HepG2 (cell line): ENCODE measurements around the gene COQ9. TPM values are rescaled to one million over a fixed set of nuclear protein-coding genes. Genes with fewer than 3 reads are reported as not detected.

Experiments
- ATAC-seq: fragments of 200-7000 bp; cut with Tn5 transposase; 3 replicates; pipeline ENCODE4 v1.9.1; 2020; ENCODE audit warnings: mild to moderate bottlenecking, moderate library complexity
- BruUV-seq: library from RNA; stranded (reverse); fragments of 400-500 nt; replicated peaks from 2 replicates; lab custom pipeline; 2021; lab: Mats Ljungman, UMichigan
- CTCF ChIA-PET: fragments of 300-600 bp; formaldehyde crosslinking; extraction: SDS; loops from one replicate; lab custom pipeline; 2021; ENCODE audit warnings: low total read pairs, inconsistent platforms, low intra/inter-chr PET ratio; lab: Yijun Ruan, JAX
- POLR2A ChIA-PET: fragments of 350-600 bp; sonication (Branson Sonifier 250); formaldehyde crosslinking; loops from one replicate; lab custom pipeline; 2020; ENCODE audit warnings: antibody characterized with exemption, inconsistent platforms; lab: Yijun Ruan, JAX
- DNase-seq: peaks from one replicate; pipeline ENCODE4 v3.0.0-alpha.2; 2015; ENCODE audit warnings: low spot score
- FAIRE-seq: peaks from 3 replicates; lab custom pipeline; 2011; peaks lifted over from hg19 to GRCh38; lab: Jason Lieb, UNC
- H2AFZ ChIP-seq: one replicate; pipeline ENCODE4 v1.6.1; 2011; ENCODE audit warnings: low read length, inconsistent platforms
- H3K27ac ChIP-seq: fragments of 300-600 bp; 3 replicates; pipeline ENCODE4 v1.8.0; 2011; ENCODE audit warnings: mixed run types, mild to moderate bottlenecking, mixed read lengths, low read length, inconsistent platforms; ENCODE audit not compliant: insufficient read depth; ENCODE audit errors: extremely low read length
- H3K27me3 ChIP-seq, 2 experiments: fragments of 200-600 bp in 1 of 2; 2 replicates in 1 of 2; 3 replicates in 1 of 2; pipeline versions ENCODE4 v1.6.0 to v1.8.0; 2011; ENCODE audit warnings: low read length in 2 of 2, mild to moderate bottlenecking in 2 of 2, moderate library complexity in 2 of 2, inconsistent platforms in 1 of 2; ENCODE audit not compliant: insufficient read depth in 2 of 2, control insufficient read depth in 1 of 2
- H3K36me3 ChIP-seq, 2 experiments: fragments of 200-600 bp in 1 of 2; replicated peaks in 1 of 2; 2 replicates in 1 of 2; 3 replicates in 1 of 2; pipeline versions ENCODE4 v1.5.1 to v1.8.0; 2011; ENCODE audit warnings: low read length in 2 of 2, inconsistent platforms in 1 of 2; ENCODE audit not compliant: insufficient read depth in 2 of 2, control insufficient read depth in 1 of 2
- H3K4me1 ChIP-seq: 2 replicates; pipeline ENCODE4 v1.5.1; 2012; ENCODE audit warnings: low read length, inconsistent platforms; ENCODE audit not compliant: insufficient read depth
- H3K4me2 ChIP-seq: 2 replicates; pipeline ENCODE4 v1.6.0; 2011; ENCODE audit warnings: low read depth, low read length, inconsistent platforms
- H3K4me3 ChIP-seq, 3 experiments: fragments of 200-600 bp in 1 of 3; sonication (generic), shearing (Covaris generic) in 1 of 3; replicated peaks in 1 of 3; 2 replicates each; pipeline ENCODE4 v1.5.1; 2011 to 2016; ENCODE audit warnings: low read length in 3 of 3, inconsistent platforms in 2 of 3, low read depth in 2 of 3, mild to moderate bottlenecking in 2 of 3, control low read depth in 1 of 3, mixed read lengths in 1 of 3; ENCODE audit not compliant: insufficient read depth in 1 of 3
- H3K79me2 ChIP-seq: one replicate; pipeline ENCODE4 v1.6.1; 2011; ENCODE audit warnings: low read length, inconsistent platforms; ENCODE audit not compliant: insufficient read depth
- H3K9ac ChIP-seq: 2 replicates; pipeline ENCODE4 v1.6.0; 2011; ENCODE audit warnings: mild to moderate bottlenecking, low read depth, low read length, inconsistent platforms; ENCODE audit not compliant: insufficient read depth
- H3K9me3 ChIP-seq: 2 replicates; pipeline ENCODE4 v1.5.1; 2012; ENCODE audit warnings: mild to moderate bottlenecking, low read length
- H4K20me1 ChIP-seq: 2 replicates; pipeline ENCODE4 v1.6.0; 2011; ENCODE audit warnings: inconsistent platforms, mild to moderate bottlenecking, low read length, moderate library complexity; ENCODE audit not compliant: insufficient read depth
- HNRNPUL1 ChIP-seq: fragments of 200-400 bp; formaldehyde crosslinking; IDR thresholded peaks from 2 replicates; pipeline ENCODE4 v1.6.1; 2017; ENCODE audit warnings: low read depth, mild to moderate bottlenecking, low read length, moderate library complexity
- KDM5A ChIP-seq: fragments of 200-600 bp; sonication (generic); IDR thresholded peaks from 2 replicates; pipeline ENCODE4 v1.7.0; 2018; ENCODE audit warnings: antibody characterized with exemption, mild to moderate bottlenecking, low read length, borderline replicate concordance
- POGK ChIP-seq: sonication (generic); formaldehyde crosslinking; conservative IDR thresholded peaks from 2 replicates; pipeline ENCODE4 v1.8.0; 2022; ENCODE audit warnings: mild to moderate bottlenecking, moderate library complexity, missing genetic modification reagents
- POLR2A ChIP-seq, 2 experiments: IDR thresholded peaks; 2 replicates each; pipeline ENCODE4 v1.6.1; 2011; ENCODE audit warnings: low read depth in 2 of 2, low read length in 2 of 2, mild to moderate bottlenecking in 1 of 2, moderate library complexity in 1 of 2; ENCODE audit not compliant: insufficient read depth in 1 of 2
- POLR2AphosphoS2 ChIP-seq: IDR thresholded peaks from 2 replicates; pipeline ENCODE4 v1.6.1; 2011; ENCODE audit warnings: low read depth, low read length, improper control_type of control experiment
- SALL2 ChIP-seq: sonication (generic); formaldehyde crosslinking; IDR thresholded peaks from 2 replicates; pipeline ENCODE4 v1.8.1; 2023; ENCODE audit warnings: mild to moderate bottlenecking, missing genetic modification reagents, inconsistent platforms
- ZNF121 ChIP-seq: sonication (generic); formaldehyde crosslinking; IDR thresholded peaks from 2 replicates; pipeline ENCODE4 v1.5.0; 2020; ENCODE audit warnings: mild to moderate bottlenecking, missing genetic modification reagents
- ZNF235 ChIP-seq: sonication (generic); formaldehyde crosslinking; IDR thresholded peaks from 2 replicates; pipeline ENCODE4 v1.8.1; 2023; ENCODE audit warnings: mild to moderate bottlenecking, missing genetic modification reagents, borderline replicate concordance
- ZNF431 ChIP-seq: sonication (generic); formaldehyde crosslinking; IDR thresholded peaks from 2 replicates; pipeline ENCODE4 v1.9.0; 2022; ENCODE audit warnings: missing genetic modification reagents, low read depth, mild to moderate bottlenecking, borderline replicate concordance
- ZNF7 ChIP-seq: IDR thresholded peaks from 2 replicates; pipeline ENCODE4 v1.6.1; 2016; ENCODE audit warnings: missing biosample characterization, missing genetic modification reagents
- ZNF776 ChIP-seq: sonication (generic); formaldehyde crosslinking; IDR thresholded peaks from 2 replicates; pipeline ENCODE4 v1.4.0; 2020; ENCODE audit warnings: mild to moderate bottlenecking, missing genetic modification reagents
- WGBS: methylation state at CpG from one replicate; pipeline ENCODE4 v1.1.6; 2017; ENCODE audit warnings: low lambda C conversion rate; 5-methylcytosine and 5-hydroxymethylcytosine counted together
- in situ Hi-C: cut with HindIII; loops from 2 replicates; pipeline ENCODE4 v1.10.0; 2017; ENCODE audit warnings: low pct_unique_long_range_greater_than_20kb; ENCODE audit not compliant: extremely low pct_ligation_motif_present
- intact Hi-C: fragments of 100-400 bp; cut with micrococcal nuclease; formaldehyde crosslinking; loops from one replicate; pipeline ENCODE4 v1.10.0; 2022; ENCODE audit not compliant: unreplicated experiment
- polyA plus RNA-seq, 8 experiments: library from polyadenylated mRNA; depleted of rRNA in 3 of 8; stranded (reverse) in 7 of 8; unstranded in 1 of 8; fragments of >200 nt; fragmentation: Illumina TruSeq in 4 of 8; extraction: Trizol in 4 of 8; gene quantifications; 2 replicates each; pipeline versions ENCODE4 v1.2.1 to v1.2.3, GENCODE V29; 2011 to 2016; ENCODE audit warnings: low read depth in 4 of 8, missing spikeins in 1 of 8, mixed read lengths in 1 of 8; ENCODE audit not compliant: insufficient read depth in 1 of 8
- total RNA-seq, 5 experiments: library from RNA; depleted of rRNA; stranded (reverse); fragments of >200 nt; fragmentation: Illumina TruSeq; extraction: Trizol; gene quantifications; 2 replicates each; pipeline ENCODE4 v1.2.3, GENCODE V29; 2016; ENCODE audit warnings: low read depth in 1 of 5
- TF ChIP-seq, protein P1 (sequence below): sonication (generic); formaldehyde crosslinking; IDR thresholded peaks from 2 replicates; pipeline ENCODE4 v1.4.0; 2020; ENCODE audit warnings: missing genetic modification reagents, borderline replicate concordance
- TF ChIP-seq, protein P2 (sequence below): sonication (generic); formaldehyde crosslinking; IDR thresholded peaks from 2 replicates; pipeline ENCODE4 v1.4.0; 2020; ENCODE audit warnings: mild to moderate bottlenecking, missing genetic modification reagents

COQ9 gene
- total and polyA plus RNA-seq, 2 of the 13 experiments (the other 11 are each of a cell fraction or from before 2014, with no cell fraction given): 57.5 to 108 TPM

GRCh38 chr16:57471852-57472664 lies 24.8 kb downstream of the COQ9 start (continued):
- TF ChIP-seq POGK (CRISPR knock-in tag) (peak; percentile 60; the same call in 1 of the 2 replicates), KDM5A (no peak), ZNF7 (no peak)

DNA sequence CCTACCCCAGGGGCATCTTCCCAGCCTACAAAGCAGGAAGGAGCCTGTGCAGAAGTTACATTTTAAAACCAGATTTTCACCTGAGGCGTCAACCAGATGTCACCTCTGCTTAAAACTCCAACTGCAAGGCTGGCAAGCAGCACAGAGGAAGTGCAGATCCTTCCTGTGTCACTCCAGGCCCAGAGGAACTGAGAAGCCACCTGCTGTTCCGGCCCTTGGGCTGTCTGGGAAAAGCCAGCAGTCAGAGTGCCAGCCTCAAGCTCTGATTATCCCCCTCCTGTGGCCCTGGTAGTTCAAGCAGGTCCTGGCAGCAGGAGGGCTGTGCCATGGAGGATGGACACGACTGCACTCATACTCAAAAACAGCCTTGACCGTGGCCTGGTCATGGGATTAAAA lies 25.4 kb downstream of the COQ9 start:
- in situ Hi-C loops: no loop called here
- TF ChIP-seq, protein P1, sequence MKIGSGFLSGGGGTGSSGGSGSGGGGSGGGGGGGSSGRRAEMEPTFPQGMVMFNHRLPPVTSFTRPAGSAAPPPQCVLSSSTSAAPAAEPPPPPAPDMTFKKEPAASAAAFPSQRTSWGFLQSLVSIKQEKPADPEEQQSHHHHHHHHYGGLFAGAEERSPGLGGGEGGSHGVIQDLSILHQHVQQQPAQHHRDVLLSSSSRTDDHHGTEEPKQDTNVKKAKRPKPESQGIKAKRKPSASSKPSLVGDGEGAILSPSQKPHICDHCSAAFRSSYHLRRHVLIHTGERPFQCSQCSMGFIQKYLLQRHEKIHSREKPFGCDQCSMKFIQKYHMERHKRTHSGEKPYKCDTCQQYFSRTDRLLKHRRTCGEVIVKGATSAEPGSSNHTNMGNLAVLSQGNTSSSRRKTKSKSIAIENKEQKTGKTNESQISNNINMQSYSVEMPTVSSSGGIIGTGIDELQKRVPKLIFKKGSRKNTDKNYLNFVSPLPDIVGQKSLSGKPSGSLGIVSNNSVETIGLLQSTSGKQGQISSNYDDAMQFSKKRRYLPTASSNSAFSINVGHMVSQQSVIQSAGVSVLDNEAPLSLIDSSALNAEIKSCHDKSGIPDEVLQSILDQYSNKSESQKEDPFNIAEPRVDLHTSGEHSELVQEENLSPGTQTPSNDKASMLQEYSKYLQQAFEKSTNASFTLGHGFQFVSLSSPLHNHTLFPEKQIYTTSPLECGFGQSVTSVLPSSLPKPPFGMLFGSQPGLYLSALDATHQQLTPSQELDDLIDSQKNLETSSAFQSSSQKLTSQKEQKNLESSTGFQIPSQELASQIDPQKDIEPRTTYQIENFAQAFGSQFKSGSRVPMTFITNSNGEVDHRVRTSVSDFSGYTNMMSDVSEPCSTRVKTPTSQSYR (CRISPR knock-in tag): no peak
- TF ChIP-seq ZNF776 (CRISPR knock-in tag): 0 out of 2 replicates have a peak, but pooled peaks have one; percentile 30
- TF ChIP-seq, protein P2, sequence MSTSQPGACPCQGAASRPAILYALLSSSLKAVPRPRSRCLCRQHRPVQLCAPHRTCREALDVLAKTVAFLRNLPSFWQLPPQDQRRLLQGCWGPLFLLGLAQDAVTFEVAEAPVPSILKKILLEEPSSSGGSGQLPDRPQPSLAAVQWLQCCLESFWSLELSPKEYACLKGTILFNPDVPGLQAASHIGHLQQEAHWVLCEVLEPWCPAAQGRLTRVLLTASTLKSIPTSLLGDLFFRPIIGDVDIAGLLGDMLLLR (CRISPR knock-in tag): peak; percentile 60; the same call in 1 of the 2 replicates
- no peak for TF ChIP-seq ZNF121
- TF ChIP-seq POLR2A (IDR thresholded peaks at IDR 0.05; ENCODE audit: insufficient read depth in 1 of 2, low read depth in 2 of 2, low read length in 2 of 2): 0 out of 4 replicates have a peak, but pooled peaks of 1 of the 2 experiments have one; percentile 20
- TF ChIP-seq ZNF235 (CRISPR knock-in tag): peak; percentile 74; the same call in 1 of the 2 replicates
- no peak for TF ChIP-seq SALL2
- no peak for TF ChIP-seq HNRNPUL1
- TF ChIP-seq ZNF431: no peak
- TF ChIP-seq POLR2AphosphoS2: no peak

More for the DNA sequence above, 25.4 kb downstream of the COQ9 start:
- Histone ChIP-seq H3K4me3 (no peak overlapping the region), H3K27ac (peak overlapping the region; percentile 82), H3K9ac (peak overlapping the region; percentile 45), H4K20me1 (peaks cover 8% of the 10 kb centered on the region; the same call in 1 of the 2 replicates), H3K4me2 (peak overlapping the region; percentile 55), H2AFZ (no peak overlapping the region), H3K79me2 (peaks cover 4% of the 10 kb centered on the region), H3K36me3 (peaks cover 39 to 68% of the 10 kb centered on the region in 2 experiments), H3K4me1 (peaks cover 67% of the 10 kb centered on the region), H3K9me3 (no peaks in the 10 kb centered on the region), H3K27me3 (no peaks in the 10 kb centered on the region)
- FAIRE-seq (peak; percentile 4), ATAC-seq (peak; percentile 0; the same call in 1 of the 3 replicates), DNase-seq (no peak)
- no TSS peak for BruUV-seq
- intact Hi-C loops: loop anchor here (1.0 kb wide), 1 partner anchor 47 kb away; no protein-coding TSS in a partner anchor
- ChIA-PET POLR2A (interaction anchor here (0.8 to 5.6 kb wide), 14 partner anchors 9 to 64 kb away, joined by 3 to 147 read pairs (median 6); partner anchors contain the start of genes CCDC102A, CIAPIN1, COQ9 and DOK4), CTCF (interaction anchor here (1.1 kb wide), 1 partner anchor 10 kb away, joined by 3 read pairs; the partner anchor contains the start of gene POLR2C)
- 87% methylated on average over 4 of the region's 4 CpGs for WGBS
